ENCODE data around the gene DLG4. TPM values are rescaled to one million over a fixed set of nuclear protein-coding genes. Genes with fewer than 3 reads are reported as not detected.

DLG4 gene
- total RNA-seq, 1 donor from 2014 or later: 46.1 TPM

DNA sequence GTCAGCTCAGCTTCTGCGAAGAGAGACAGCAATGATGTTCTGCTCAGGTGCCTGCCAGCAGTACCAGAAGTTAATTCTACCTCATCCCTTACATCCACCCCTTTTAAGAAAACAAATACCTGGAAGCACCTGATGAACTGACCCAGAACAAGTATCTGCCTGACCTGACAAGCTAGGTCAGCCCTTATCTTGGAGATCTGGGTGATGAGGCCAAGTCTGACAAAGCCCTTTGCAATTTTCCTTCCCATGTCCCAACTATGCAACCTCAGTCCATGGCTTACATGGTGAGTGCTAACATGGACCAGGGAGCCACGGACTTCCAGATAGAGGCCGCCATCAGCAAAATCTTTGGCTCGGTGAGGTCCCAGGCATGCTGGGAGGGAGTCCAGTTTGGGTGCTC, 3.7 kb upstream of the DLG4 start:
- Mint-ChIP-seq H3K27ac (peak overlapping the region; percentile 72), H3K9me3 (no peaks in the 10 kb centered on the region), H3K4me1 (ENCODE audit: unreplicated experiment) (peaks cover 23% of the 10 kb centered on the region), H3K36me3 (peaks cover 13% of the 10 kb centered on the region), H3K27me3 (no peaks in the 10 kb centered on the region), H3K4me3 (no peak overlapping the region)
- no peak for DNase-seq (ENCODE audit: extremely low spot score, unreplicated experiment)
- TF ChIP-seq, protein P1, sequence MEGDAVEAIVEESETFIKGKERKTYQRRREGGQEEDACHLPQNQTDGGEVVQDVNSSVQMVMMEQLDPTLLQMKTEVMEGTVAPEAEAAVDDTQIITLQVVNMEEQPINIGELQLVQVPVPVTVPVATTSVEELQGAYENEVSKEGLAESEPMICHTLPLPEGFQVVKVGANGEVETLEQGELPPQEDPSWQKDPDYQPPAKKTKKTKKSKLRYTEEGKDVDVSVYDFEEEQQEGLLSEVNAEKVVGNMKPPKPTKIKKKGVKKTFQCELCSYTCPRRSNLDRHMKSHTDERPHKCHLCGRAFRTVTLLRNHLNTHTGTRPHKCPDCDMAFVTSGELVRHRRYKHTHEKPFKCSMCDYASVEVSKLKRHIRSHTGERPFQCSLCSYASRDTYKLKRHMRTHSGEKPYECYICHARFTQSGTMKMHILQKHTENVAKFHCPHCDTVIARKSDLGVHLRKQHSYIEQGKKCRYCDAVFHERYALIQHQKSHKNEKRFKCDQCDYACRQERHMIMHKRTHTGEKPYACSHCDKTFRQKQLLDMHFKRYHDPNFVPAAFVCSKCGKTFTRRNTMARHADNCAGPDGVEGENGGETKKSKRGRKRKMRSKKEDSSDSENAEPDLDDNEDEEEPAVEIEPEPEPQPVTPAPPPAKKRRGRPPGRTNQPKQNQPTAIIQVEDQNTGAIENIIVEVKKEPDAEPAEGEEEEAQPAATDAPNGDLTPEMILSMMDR (conservative IDR thresholded peaks at IDR 0.05): no peak

DNA sequence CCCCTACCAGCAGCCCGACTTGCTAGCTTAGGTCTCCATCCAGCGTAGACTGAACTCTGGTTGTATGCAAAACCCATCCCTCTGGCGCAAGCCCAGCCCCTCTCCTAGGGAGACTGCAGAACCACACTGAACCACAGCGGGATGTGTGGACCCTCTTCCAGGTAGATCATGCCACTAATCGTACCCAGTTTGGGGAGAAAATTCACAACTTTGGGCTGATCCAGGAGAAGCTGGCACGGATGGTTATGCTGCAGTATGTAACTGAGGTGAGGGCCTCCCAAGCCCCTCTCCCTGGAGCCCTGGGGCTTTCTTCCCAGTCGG, 3.3 kb upstream of the DLG4 start:
- Mint-ChIP-seq H3K36me3 (peaks cover 9% of the 10 kb centered on the region), H3K27ac (no peak overlapping the region), H3K9me3 (no peaks in the 10 kb centered on the region), H3K4me3 (no peak overlapping the region), H3K4me1 (ENCODE audit: unreplicated experiment) (peaks cover 26% of the 10 kb centered on the region), H3K27me3 (no peaks in the 10 kb centered on the region)
- no peak for DNase-seq (ENCODE audit: extremely low spot score, unreplicated experiment)
- TF ChIP-seq, protein P1 (conservative IDR thresholded peaks at IDR 0.05): no peak

DNA sequence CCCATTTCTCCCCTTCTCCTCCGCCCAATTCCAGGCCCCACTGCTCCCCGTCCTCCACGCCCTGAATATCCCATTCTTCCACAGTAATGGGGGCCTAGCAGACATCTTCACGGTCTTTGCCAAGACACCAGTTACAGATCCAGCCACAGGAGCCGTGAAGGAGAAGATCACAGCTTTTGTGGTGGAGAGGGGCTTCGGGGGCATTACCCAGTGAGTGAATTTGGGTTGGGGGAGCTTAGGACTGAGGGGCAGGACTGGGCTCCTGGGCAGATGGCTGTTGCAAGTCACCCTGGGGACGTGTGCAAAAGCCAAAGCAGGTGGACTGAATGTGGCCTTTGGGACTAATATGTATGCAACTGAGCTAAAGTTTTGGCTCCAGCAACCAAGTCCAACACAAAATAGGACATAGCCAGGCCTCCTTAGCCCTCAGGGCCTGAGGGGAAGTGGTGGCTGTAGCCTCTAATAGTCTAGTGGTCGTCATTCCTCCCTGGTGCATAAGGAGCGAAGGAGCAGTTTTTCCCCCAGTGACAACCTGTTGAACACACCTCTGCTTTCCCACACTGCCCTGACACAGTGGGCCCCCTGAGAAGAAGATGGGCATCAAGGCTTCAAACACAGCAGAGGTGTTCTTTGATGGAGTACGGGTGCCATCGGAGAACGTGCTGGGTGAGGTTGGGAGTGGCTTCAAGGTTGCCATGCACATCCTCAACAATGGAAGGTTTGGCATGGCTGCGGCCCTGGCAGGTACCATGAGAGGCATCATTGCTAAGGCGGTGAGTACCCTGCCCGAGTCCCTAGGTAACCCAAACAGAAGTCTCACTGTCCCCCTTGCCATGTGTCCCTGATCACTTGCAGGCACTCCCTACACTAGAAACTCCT, 2.7 kb upstream of the DLG4 start:
- Mint-ChIP-seq H3K27ac (peak overlapping the region; percentile 50), H3K27me3 (no peaks in the 10 kb centered on the region), H3K4me3 (peak overlapping the region; percentile 97), H3K36me3 (peaks cover 8% of the 10 kb centered on the region), H3K9me3 (no peaks in the 10 kb centered on the region), H3K4me1 (ENCODE audit: unreplicated experiment) (peaks cover 31% of the 10 kb centered on the region)
- TF ChIP-seq, protein P1 (conservative IDR thresholded peaks at IDR 0.05): no peak
- DNase-seq (ENCODE audit: extremely low spot score, unreplicated experiment): no peak

DNA sequence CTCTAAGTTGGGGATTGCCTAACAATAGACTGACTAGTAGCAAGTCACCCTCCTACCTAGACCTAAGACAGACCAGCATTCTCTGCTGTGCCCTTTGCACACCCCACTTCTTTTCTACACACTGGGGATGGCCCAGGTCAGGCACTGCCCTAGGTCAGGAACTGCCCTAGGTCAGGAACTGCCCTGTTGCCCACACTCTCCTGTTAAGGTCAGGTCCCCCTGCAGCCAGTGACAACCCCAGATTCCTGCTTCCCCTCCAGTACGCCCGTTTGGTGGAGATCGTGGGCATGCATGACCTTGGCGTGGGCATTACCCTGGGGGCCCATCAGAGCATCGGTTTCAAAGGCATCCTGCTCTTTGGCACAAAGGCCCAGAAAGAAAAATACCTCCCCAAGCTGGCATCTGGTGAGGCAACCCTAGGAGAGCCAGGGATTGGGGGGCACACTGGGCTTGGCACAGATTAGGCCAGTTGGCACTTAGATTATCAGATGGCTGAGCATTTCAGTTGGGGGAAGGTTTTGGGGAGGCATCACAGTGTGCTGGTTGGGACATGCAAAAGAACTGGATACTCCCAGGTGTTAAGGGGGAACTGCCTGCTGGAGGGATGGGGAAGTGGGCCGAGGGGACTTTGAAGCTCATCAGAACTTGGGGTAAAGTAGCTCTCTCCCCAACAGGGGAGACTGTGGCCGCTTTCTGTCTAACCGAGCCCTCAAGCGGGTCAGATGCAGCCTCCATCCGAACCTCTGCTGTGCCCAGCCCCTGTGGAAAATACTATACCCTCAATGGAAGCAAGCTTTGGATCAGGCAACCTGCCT, 1.8 kb upstream of the DLG4 start:
- Mint-ChIP-seq H3K4me1 (ENCODE audit: unreplicated experiment) (peaks cover 34% of the 10 kb centered on the region), H3K4me3 (peak overlapping the region; percentile 97)

DNA sequence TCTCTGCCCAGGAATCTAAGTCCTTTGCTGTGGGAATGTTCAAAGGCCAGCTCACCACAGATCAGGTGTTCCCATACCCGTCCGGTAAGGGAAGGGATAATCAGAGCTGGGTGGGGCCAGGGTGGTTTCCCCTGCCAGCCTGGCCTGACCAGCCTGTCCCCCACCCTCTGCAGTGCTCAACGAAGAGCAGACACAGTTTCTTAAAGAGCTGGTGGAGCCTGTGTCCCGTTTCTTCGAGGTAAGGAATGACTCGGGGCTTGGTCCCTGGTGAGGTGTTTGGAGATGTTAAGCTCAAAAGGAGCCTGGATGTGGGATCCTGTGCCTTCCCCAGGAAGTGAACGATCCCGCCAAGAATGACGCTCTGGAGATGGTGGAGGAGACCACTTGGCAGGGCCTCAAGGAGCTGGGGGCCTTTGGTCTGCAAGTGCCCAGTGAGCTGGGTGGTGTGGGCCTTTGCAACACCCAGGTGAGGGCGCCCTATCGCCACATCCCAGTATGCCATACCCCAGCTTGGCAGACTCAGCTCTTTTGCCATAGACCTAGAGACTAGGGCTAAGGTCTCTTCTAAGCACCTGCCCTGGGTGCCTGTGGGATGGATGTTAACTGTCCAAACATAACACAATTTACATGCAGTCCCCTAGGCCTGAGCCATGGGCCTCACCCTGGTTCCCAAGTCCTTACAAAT, 1.1 kb upstream of the DLG4 start:
- H3K9me3 Mint-ChIP-seq: no peaks in the 10 kb centered on the region
- peak overlapping the region; percentile 97 for H3K4me3 Mint-ChIP-seq
- TF ChIP-seq, protein P1 (conservative IDR thresholded peaks at IDR 0.05): peak; percentile 49
- H3K27me3 Mint-ChIP-seq: peaks cover 6% of the 10 kb centered on the region
- H3K36me3 Mint-ChIP-seq: peaks cover 8% of the 10 kb centered on the region
- no peak for DNase-seq (ENCODE audit: extremely low spot score, unreplicated experiment)
- peaks cover 42% of the 10 kb centered on the region for H3K4me1 Mint-ChIP-seq (ENCODE audit: unreplicated experiment)
- peak overlapping the region; percentile 97 for H3K27ac Mint-ChIP-seq

More for the DNA sequence above, 1.8 kb upstream of the DLG4 start:
- H3K9me3 Mint-ChIP-seq: no peaks in the 10 kb centered on the region
- H3K27ac Mint-ChIP-seq: peak overlapping the region; percentile 97
- H3K27me3 Mint-ChIP-seq: no peaks in the 10 kb centered on the region
- peaks cover 8% of the 10 kb centered on the region for H3K36me3 Mint-ChIP-seq
- TF ChIP-seq, protein P1 (conservative IDR thresholded peaks at IDR 0.05): no peak
- DNase-seq (ENCODE audit: extremely low spot score, unreplicated experiment): no peak

All from type B pancreatic cell (in vitro differentiated cells).